HG02588 (cell line): Measurements from ENCODE around the gene USP6NL.

Source experiments
- ATAC-seq: cut with Tn5 transposase; IDR thresholded peaks from one replicate; pipeline ENCODE4 v1.9.1; 2021; ENCODE audit warnings: mild to moderate bottlenecking, moderate library complexity; ENCODE audit not compliant: unreplicated experiment

USP6NL gene

GRCh38 chr10:11617233-11617632, 5.8 kb upstream of the USP6NL start:
- no peak for ATAC-seq

- ATAC-seq = no peak
Observed at GRCh38 chr10:11616021-11616420, 4.6 kb upstream of the USP6NL start.

GRCh38 chr10:11615396-11615795, 3.9 kb upstream of the USP6NL start:
- no peak for ATAC-seq

GRCh38 chr10:11612021-11613001, 861 bp upstream of the USP6NL start:
- no peak for ATAC-seq

GRCh38 chr10:11610826-11611247, 613 bp downstream of the USP6NL start:
- peak; percentile 15 for ATAC-seq

GRCh38 chr10:11610166-11610825, 1.2 kb downstream of the USP6NL start:
- ATAC-seq = no peak

- ATAC-seq = no peak
Observed at GRCh38 chr10:11609492-11610093, 1.9 kb downstream of the USP6NL start.

GRCh38 chr10:11609052-11609451, 2.4 kb downstream of the USP6NL start:
- no peak for ATAC-seq

- no peak for ATAC-seq
Observed at GRCh38 chr10:11608159-11609013, 3.1 kb downstream of the USP6NL start.

- ATAC-seq = no peak
Observed at GRCh38 chr10:11605807-11606408, 5.5 kb downstream of the USP6NL start.

- ATAC-seq = no peak
Observed at GRCh38 chr10:11604865-11605650, 6.4 kb downstream of the USP6NL start.

GRCh38 chr10:11603741-11604140, 7.7 kb downstream of the USP6NL start:
- no peak for ATAC-seq

GRCh38 chr10:11602919-11603523, 8.4 kb downstream of the USP6NL start:
- peak; percentile 33 for ATAC-seq

GRCh38 chr10:11602358-11602757, 9.1 kb downstream of the USP6NL start:
- ATAC-seq = no peak

GRCh38 chr10:11601670-11602069, 9.8 kb downstream of the USP6NL start:
- ATAC-seq = no peak

- no peak for ATAC-seq
Observed at GRCh38 chr10:11600280-11600679, 11.2 kb downstream of the USP6NL start.

- ATAC-seq = no peak
Observed at GRCh38 chr10:11598712-11599397, 12.6 kb downstream of the USP6NL start.

- no peak for ATAC-seq
Observed at GRCh38 chr10:11597470-11597869, 14.0 kb downstream of the USP6NL start.

- ATAC-seq = no peak
Observed at GRCh38 chr10:11595395-11595692, 16.1 kb downstream of the USP6NL start.
